AG09309 (cell line): ENCODE results near the gene PSMA7.

Experiments used
- DNase-seq: peaks from one replicate; pipeline ENCODE4 v3.0.0-alpha.2; 2010; ENCODE audit warnings: low read depth
- H3K4me3 ChIP-seq: 2 replicates; pipeline ENCODE4 v1.5.1; 2011; ENCODE audit warnings: mild to moderate bottlenecking, low read depth, low read length, moderate library complexity; ENCODE audit not compliant: control insufficient read depth
- TF ChIP-seq, protein P1 (sequence below): IDR thresholded peaks from 2 replicates; pipeline ENCODE4 v1.5.1; 2011; ENCODE audit warnings: mild to moderate bottlenecking, low read depth, low read length, inconsistent platforms; ENCODE audit not compliant: insufficient read depth, control insufficient read depth; ENCODE audit errors: missing control alignments

The PSMA7 gene

DNA sequence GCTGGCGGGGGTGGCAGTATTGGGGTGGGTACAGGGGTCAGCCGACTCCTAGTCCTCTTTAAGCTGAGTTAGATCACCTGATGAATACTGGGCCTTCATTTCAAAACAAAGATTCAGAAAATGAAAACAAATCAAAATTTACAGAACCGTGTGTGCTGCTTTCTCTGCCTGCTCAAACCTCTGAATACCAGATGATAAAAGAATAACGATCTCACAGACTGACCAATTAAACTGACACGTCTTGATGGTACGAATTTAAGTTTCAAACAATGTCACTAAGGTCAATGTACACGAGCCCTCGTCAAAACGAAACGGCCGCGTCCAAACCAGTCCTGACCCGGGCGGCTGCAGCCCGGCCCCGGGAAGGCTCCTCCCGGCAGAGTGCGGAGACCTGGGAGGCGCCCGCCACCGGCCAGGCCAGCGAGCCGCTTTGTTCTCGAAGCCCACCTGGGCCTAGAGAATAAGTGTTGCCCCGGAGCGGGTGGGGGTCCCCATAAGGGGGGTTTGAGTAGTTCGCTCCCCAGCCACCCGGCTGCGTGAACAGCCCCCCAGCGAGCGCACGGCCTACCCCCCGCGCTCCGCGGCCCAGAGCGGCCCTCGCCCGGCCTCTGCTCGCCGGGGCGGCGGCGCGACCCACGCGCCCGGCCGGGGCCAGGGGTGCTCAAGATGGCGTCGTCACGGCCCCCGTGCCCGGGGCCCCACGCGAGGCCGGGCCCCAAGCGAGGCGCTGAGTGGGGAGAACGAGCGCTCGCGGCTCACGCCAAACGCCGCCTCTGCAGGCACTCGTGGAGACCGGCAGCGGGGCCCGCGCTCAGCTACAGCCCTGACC lies 728 bp downstream of the PSMA7 start:
- H3K4me3 ChIP-seq: peak overlapping the region; percentile 71
- no peak for DNase-seq
- TF ChIP-seq, protein P1, sequence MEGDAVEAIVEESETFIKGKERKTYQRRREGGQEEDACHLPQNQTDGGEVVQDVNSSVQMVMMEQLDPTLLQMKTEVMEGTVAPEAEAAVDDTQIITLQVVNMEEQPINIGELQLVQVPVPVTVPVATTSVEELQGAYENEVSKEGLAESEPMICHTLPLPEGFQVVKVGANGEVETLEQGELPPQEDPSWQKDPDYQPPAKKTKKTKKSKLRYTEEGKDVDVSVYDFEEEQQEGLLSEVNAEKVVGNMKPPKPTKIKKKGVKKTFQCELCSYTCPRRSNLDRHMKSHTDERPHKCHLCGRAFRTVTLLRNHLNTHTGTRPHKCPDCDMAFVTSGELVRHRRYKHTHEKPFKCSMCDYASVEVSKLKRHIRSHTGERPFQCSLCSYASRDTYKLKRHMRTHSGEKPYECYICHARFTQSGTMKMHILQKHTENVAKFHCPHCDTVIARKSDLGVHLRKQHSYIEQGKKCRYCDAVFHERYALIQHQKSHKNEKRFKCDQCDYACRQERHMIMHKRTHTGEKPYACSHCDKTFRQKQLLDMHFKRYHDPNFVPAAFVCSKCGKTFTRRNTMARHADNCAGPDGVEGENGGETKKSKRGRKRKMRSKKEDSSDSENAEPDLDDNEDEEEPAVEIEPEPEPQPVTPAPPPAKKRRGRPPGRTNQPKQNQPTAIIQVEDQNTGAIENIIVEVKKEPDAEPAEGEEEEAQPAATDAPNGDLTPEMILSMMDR: no peak

DNA sequence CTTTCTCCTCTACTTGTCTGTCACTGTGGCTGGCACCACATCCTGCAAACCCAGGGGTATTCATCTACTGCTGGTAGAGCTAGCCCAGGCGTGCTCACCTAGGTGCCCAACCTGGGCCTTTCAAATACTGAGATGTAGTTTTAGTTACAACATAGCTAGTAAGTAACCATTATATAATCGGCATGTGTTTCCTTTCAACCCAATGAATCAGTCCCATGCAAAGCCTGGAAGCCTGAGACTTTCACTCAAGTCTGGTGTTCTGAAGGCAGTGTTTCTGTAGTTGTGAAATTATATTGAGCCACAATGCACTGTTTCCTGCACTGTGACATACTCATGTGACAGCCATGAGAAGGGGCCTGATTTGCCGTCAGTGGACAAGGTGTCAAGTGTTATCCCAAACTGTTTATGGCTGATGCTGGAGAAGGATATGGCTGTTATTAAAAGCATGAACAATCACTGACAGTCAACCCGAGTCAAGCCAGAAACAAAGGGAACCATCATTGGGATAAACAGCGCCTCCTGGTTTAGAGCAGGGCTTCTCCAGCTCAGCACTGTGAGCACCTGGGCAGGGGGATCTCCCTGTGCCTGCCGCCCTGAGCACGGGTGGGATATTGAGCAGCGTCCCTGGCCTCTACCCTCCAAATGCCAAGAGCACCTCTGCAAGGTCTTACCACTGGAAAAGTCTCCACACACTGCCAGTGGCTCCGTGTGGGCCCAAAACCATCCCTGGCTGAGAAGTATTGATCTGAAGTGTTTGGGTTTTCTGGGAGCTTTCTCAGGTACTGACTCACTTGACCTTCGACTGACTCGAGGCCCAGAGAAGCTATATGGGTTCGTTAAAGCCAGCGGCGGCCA lies 1.6 kb downstream of the PSMA7 start:
- peak overlapping the region; percentile 71 for H3K4me3 ChIP-seq
- peak; percentile 18 for DNase-seq
- TF ChIP-seq, protein P1: peak; percentile 56

DNA sequence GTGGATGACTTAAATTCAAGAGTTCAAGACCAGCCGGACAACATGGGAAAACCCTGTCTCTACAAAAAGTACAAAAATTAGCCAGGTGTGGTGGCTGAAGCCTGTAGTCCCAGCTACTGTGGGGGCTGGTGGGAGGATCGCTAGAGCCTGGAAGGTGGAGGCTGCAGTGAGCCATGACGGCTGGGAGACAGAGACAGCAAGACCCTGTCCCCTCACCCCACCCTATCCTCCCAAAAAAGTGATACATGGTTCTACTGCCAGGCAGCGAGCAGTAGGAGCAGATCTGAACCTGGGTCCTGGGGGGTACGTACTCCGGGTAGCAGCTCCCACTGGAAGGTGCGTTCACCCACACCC lies 2.2 kb downstream of the PSMA7 start:
- no peak for DNase-seq
- no peak overlapping the region for H3K4me3 ChIP-seq
- TF ChIP-seq, protein P1: no peak

DNA sequence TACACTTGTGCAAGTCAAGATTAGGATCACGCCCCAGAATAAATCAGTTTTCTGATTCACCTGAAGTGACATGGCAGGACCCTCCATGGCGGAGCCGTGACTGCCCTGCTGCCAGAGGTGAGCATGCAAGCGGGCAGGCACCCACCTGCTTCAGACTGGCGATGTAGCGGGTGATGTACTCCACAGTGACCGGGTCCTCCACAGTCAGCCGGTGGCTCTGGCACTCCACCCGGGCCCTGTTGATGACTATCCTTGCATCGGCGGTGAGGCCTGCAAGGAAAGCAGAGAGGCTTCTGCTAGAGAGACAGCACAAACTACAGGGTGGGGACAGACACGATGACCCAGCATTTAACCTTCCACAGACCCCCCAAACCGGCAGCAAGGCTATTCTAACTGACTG lies 3.6 kb downstream of the PSMA7 start:
- H3K4me3 ChIP-seq: no peak overlapping the region

DNA sequence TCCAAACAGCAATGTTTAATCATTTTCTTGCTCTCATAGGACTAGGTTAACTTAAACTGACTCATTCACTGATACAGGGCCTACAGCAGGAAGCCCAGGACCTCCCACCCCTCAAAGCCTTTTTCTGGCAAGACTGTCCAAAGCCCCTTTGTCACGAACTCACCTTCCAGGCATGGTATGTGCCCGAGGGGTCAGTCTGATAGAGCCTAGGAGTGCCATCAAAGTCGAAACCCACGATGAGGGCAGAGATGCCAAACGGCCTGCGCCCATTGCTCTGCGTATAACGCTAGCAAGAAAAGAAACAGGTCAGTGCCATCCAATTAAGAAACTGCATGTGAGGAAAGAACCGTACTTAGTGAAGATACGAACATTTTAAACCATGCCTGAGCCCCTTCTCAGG lies 4.3 kb downstream of the PSMA7 start:
- TF ChIP-seq, protein P1: no peak
- no peak for DNase-seq
- H3K4me3 ChIP-seq: no peak overlapping the region

More for the DNA sequence above, 3.6 kb downstream of the PSMA7 start:
- no peak for DNase-seq
- TF ChIP-seq, protein P1: no peak

DNA sequence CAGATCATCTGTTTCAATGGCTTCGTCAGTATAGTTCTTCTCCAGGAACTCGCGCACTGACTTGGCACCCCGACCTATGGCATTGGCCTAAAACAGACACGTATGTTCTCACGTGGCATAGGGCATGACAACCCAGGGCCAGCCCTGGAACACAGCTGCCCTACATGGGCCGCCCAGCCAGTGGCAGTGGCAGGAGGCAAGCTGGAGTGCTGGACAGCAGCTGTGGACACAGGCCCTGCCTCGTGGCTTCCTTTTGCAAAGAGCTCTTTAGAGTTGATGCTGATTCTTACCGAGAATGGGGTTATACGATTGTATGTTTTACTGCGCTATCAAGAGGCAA lies 5.0 kb downstream of the PSMA7 start:
- no peak overlapping the region for H3K4me3 ChIP-seq
- no peak for DNase-seq
- TF ChIP-seq, protein P1: no peak
